ENCODE data around the gene ACTRT3. TPM values are rescaled to one million over a fixed set of nuclear protein-coding genes. Genes with fewer than 3 reads are reported as not detected.
A peak's percentile ranks its signal among the peaks of the same experiment; 100 is the strongest.

The ACTRT3 gene
- total RNA-seq (2014; rRNA removed; shearing (Covaris generic); ENCODE audit: low replicate concordance), result 4.3 and 6.0 TPM in 2 replicates

DNA sequence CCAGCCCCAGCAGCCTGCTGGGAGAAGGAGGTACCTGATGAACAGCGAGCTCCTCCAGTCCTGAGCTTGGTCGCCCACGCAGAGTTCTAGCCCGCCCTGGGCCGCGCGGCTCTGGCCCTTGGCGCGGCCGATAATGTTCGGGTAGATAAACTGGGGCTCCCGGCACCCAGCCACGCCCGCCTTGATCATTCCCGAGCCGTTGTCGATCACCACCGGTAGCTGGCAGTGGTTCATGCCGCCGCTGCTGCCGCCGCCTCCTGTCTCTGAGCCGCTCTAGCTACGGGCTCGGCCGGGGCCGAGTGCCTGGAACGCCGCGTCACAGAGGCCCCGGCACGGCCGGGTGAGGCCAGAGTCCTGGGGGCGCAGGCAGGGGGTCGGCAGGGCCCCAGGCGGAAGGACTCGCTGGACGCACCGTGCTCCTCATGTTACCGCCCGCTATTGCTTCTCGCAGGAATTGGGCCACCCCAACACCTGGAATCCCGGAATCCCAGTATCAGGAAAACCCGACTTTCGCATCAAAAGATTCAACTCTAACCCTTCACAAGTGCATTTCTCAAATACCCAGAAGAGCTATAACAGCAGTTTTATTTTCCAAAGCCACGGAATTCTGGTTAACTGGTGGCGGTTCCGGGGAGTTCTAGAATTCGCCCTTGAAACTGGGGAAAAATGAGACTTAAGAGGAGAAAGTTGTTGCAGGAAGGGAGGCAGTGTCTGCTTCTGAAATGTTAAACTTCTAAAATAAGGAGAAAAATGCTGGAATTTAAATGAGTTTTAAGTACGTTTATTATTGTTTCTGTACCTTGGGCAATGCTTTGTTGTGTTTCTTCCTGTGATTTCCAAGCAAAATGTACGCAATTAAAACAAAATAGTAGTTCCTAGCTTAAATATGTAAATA lies at the start of gene ACTRT3:
TSS of gene ACTRT3 (minus strand) at position 275 of the 895 bp plus-strand sequence. CDS start at position 234, 41 bp downstream.
- Histone ChIP-seq H3K27me3 (no peaks in the 10 kb centered on the region), H3K4me3 (peak within 1 kb of the TSS; percentile 52), H3K36me3 (peaks cover 4% of the 10 kb centered on the region), H3K9me3 (no peaks in the 10 kb centered on the region)
- DNase-seq, result peak; percentile 77

DNA sequence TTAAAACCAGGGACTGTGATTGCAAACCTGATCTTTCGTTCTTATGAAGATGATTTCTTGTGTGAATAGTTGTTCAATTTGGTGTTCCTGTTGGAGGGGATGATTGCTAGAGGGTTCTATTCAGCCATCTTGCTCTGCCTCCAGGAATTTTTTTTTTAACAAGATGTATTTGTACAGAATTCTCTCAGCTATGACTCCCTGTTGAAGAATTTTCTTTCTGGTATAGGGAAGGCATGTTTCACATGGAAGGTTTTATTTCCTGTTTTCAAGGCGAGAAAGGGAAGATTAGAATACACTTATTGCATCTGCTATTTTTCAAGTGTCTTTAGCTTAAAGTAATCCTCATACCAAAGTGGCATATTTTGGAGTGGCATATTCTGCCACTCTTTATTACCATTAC lies 49.0 kb upstream of the ACTRT3 start:
- H3K27me3 ChIP-seq, result no peaks in the 10 kb centered on the region
- no peak overlapping the region for H3K4me3 ChIP-seq
- H3K36me3 ChIP-seq, result no peaks in the 10 kb centered on the region
- no peak for DNase-seq
- H3K9me3 ChIP-seq, result peaks cover 8% of the 10 kb centered on the region

GRCh38 chr3:169815590-169816150 lies 46.3 kb upstream of the ACTRT3 start:
- H3K9me3 ChIP-seq, result peaks cover 8% of the 10 kb centered on the region
- H3K27me3 ChIP-seq, result no peaks in the 10 kb centered on the region
- no peak for DNase-seq
- no peaks in the 10 kb centered on the region for H3K36me3 ChIP-seq
- no peak overlapping the region for H3K4me3 ChIP-seq

GRCh38 chr3:169813757-169814517 lies 44.6 kb upstream of the ACTRT3 start:
- H3K36me3 ChIP-seq, result no peaks in the 10 kb centered on the region
- peak; percentile 65 for DNase-seq
- H3K4me3 ChIP-seq, result peak overlapping the region; percentile 48
- H3K9me3 ChIP-seq, result peaks cover 8% of the 10 kb centered on the region
- no peaks in the 10 kb centered on the region for H3K27me3 ChIP-seq

DNA sequence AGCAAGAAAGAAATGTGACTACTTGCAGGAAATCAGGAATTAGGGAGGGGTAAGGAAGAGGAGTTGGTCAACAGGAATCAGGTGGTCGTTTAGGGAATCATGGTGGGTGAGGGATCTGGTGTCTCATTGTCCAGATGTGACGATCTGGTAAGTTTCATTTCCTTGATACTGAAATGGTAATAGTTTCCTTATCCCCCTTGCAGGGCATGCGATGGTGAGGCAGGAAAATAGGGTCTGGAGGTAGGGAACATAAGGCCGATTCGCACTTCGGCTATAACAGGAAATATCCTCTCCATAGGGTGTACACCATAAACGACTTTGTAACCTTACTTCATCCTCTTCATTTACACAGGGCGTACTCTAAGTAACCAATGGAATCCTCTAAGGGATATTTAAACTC lies 43.9 kb upstream of the ACTRT3 start:
- Histone ChIP-seq H3K4me3 (peak overlapping the region; percentile 48), H3K9me3 (peaks cover 8% of the 10 kb centered on the region), H3K36me3 (no peaks in the 10 kb centered on the region), H3K27me3 (no peaks in the 10 kb centered on the region)
- DNase-seq, result no peak

- Histone ChIP-seq H3K4me3 (peak within 1 kb of the TSS; percentile 48), H3K36me3 (no peaks in the 10 kb centered on the region), H3K27me3 (no peaks in the 10 kb centered on the region), H3K9me3 (peaks cover 8% of the 10 kb centered on the region)
- DNase-seq, result peak; percentile 86
Observed at GRCh38 chr3:169812332-169813235, 43.2 kb upstream of the ACTRT3 start, which contains the start of the genes LRRC34 and LRRIQ4. Gene LRRC34 (minus strand): TSS chr3:169812904. CDS start chr3:169812548, 356 bp downstream. Gene LRRIQ4 (plus strand): TSS chr3:169812870. CDS start chr3:169821922, 9,052 bp downstream.

- DNase-seq, result peak; percentile 57
- H3K4me3 ChIP-seq, result peak overlapping the region; percentile 48
- peaks cover 8% of the 10 kb centered on the region for H3K9me3 ChIP-seq
- H3K27me3 ChIP-seq, result no peaks in the 10 kb centered on the region
- no peaks in the 10 kb centered on the region for H3K36me3 ChIP-seq
Observed at GRCh38 chr3:169811631-169812331, 42.4 kb upstream of the ACTRT3 start.

- no peaks in the 10 kb centered on the region for H3K27me3 ChIP-seq
- no peaks in the 10 kb centered on the region for H3K36me3 ChIP-seq
- no peak for DNase-seq
- no peak overlapping the region for H3K4me3 ChIP-seq
- no peaks in the 10 kb centered on the region for H3K9me3 ChIP-seq
Observed at GRCh38 chr3:169809230-169809795, 40.0 kb upstream of the ACTRT3 start.

DNA sequence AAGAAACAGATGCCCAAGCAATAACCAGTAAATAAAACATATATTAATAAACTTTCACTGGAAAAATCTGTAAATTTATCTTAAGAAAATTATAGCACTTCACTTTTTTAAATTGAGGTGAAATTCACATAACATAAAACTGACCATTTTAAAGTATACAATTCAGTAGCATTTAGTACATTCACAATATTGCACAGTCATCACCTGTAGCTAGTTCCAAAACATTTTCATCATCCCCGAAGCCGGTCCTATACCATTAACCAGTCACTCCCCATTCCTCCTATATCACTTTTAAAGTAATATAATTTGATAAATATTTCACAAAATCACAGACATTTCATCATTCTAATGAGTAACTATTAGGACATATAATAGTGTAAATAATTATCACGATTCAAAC lies 35.3 kb upstream of the ACTRT3 start:
- no peaks in the 10 kb centered on the region for H3K27me3 ChIP-seq
- no peaks in the 10 kb centered on the region; the same call in 1 of the 2 replicates for H3K36me3 ChIP-seq
- no peaks in the 10 kb centered on the region for H3K9me3 ChIP-seq
- no peak overlapping the region for H3K4me3 ChIP-seq
- no peak for DNase-seq

DNA sequence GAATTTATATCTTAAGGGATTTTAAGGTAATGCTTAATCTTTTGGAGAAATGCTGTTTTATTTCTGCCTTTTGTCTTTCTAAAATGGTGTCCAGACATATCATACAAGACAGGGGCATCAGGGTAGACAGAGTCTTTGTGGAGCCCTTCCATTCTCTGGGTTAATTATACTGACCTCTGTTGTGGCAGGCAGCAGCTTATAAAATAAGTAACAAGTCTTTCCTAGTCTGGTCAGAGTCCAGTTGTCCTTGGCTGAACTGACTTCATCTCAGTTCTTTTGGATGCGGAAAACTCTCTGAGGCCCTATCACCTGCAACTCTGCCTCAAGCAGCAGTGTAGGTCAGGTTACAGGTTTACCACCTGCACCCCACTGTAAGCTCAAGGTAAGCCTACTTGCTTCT lies 23.0 kb upstream of the ACTRT3 start:
- no peaks in the 10 kb centered on the region for H3K27me3 ChIP-seq
- no peak for DNase-seq
- H3K4me3 ChIP-seq, result no peak overlapping the region
- H3K9me3 ChIP-seq, result no peaks in the 10 kb centered on the region
- H3K36me3 ChIP-seq, result peaks cover 36% of the 10 kb centered on the region

DNA sequence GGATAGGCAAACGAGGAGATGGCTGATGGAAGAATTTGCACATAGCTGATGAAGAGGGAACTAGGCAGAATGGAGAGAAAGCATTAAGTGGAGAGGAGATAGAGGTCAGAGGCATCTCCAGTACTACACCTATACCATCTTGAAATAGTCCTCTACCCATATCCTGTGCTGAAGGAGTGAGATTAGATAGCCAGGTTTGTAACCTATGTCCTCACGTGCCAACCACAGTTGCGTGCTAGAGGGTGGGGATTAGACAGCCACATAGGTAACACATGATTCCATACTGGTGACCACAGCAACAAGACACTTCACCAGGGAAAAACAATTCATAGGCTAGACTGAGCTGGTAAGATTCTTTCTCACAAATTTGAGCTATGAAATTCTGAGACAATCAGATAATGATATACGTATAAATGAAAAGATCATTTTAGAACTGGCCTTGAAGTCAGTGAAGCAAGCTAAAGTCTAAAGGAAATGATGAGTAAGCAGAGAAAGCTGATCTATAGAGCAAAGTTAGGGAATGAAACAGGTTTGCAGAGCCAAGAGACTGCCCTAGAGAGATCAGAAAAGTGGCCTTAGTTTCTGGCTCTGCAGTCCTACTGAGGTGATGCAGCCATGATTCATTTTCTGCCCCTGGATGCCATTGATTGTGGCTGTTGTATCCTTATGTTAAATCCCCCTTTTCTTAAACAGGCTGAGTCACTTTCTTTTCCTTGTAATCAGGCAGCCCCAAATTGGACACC lies 21.5 kb upstream of the ACTRT3 start:
- Histone ChIP-seq H3K4me3 (no peak overlapping the region), H3K36me3 (peaks cover 51% of the 10 kb centered on the region), H3K27me3 (no peaks in the 10 kb centered on the region), H3K9me3 (no peaks in the 10 kb centered on the region)
- DNase-seq, result peak; percentile 65

GRCh38 chr3:169790219-169790618 lies 20.9 kb upstream of the ACTRT3 start:
- H3K9me3 ChIP-seq, result no peaks in the 10 kb centered on the region
- H3K27me3 ChIP-seq, result no peaks in the 10 kb centered on the region
- no peak for DNase-seq
- no peak overlapping the region for H3K4me3 ChIP-seq
- peaks cover 58% of the 10 kb centered on the region for H3K36me3 ChIP-seq

- H3K9me3 ChIP-seq, result no peaks in the 10 kb centered on the region
- no peak overlapping the region for H3K4me3 ChIP-seq
- no peak for DNase-seq
- peaks cover 75% of the 10 kb centered on the region for H3K36me3 ChIP-seq
- no peaks in the 10 kb centered on the region for H3K27me3 ChIP-seq
Observed at GRCh38 chr3:169787791-169788190, 18.4 kb upstream of the ACTRT3 start.

GRCh38 chr3:169787120-169787519 lies 17.8 kb upstream of the ACTRT3 start:
- H3K36me3 ChIP-seq, result peaks cover 82% of the 10 kb centered on the region

More at GRCh38 chr3:169787120-169787519, 17.8 kb upstream of the ACTRT3 start:
- Histone ChIP-seq H3K9me3 (no peaks in the 10 kb centered on the region), H3K4me3 (no peak overlapping the region), H3K27me3 (no peaks in the 10 kb centered on the region)
- DNase-seq, result no peak

Measured in MG63 (cell line).